ENCODE measurements around the gene ANKS1B. TPM values are rescaled to one million over a fixed set of nuclear protein-coding genes. Genes with fewer than 3 reads are reported as not detected.

ANKS1B gene
- total and polyA plus RNA-seq, 2 of the 4 experiments (the other 2 are of a cell fraction), result 0.17 to 0.18 TPM

DNA sequence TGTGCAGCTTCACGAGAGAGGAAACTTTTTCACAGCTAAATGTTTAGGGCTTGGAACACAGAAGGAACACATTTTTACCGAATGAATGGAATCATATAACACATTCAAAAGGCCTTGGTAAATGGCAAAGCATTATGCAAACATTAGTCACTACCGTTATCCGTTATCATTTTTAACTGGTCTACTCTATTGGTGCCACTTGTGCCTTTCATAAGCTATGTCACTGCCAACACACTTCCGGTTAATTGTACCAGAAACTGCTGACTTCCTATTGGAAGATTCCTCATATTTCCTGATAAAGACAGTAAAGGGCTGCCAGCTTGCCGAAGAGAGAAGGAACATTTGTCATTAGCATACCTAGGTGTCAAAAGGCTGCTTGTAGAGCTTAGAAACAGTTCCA, 1170.5 kb downstream of the ANKS1B start:
- ChIA-PET CTCF (no interaction called here), POLR2A (ENCODE audit: unreplicated experiment) (no interaction called here)
- intact Hi-C loops (cut with micrococcal nuclease), result no loop called here
- Histone ChIP-seq H3K27me3 (ENCODE audit: control insufficient read depth, insufficient read depth, low read length) (no peaks in the 10 kb centered on the region), H3K23ac (ENCODE audit: low read depth, low read length) (no peak overlapping the region), H2BK15ac (ENCODE audit: low read depth, low read length) (no peak overlapping the region), H2BK120ac (ENCODE audit: low read depth, low read length) (no peak overlapping the region), H2AK5ac (ENCODE audit: low read depth, low read length) (no peak overlapping the region), H3K4me3 (ENCODE audit: insufficient read depth, low read depth, low read length) (no peak overlapping the region), H4K20me1 (ENCODE audit: insufficient read depth, low read length) (no peaks in the 10 kb centered on the region), H3K9ac (ENCODE audit: low read depth, low read length) (no peak overlapping the region), H3K9me3 (ENCODE audit: control insufficient read depth, insufficient read depth, low read length) (no peaks in the 10 kb centered on the region), H2BK20ac (ENCODE audit: low read depth, low read length) (no peak overlapping the region), H2AFZ (replicated peaks; ENCODE audit: low read length, poor library complexity) (no peak overlapping the region), H3K36me3 (ENCODE audit: control insufficient read depth, insufficient read depth, low read length) (no peaks in the 10 kb centered on the region), H3K56ac (ENCODE audit: extremely low read depth, insufficient read depth, low read length) (no peak overlapping the region), H4K91ac (ENCODE audit: insufficient read depth, low read depth, low read length) (no peak overlapping the region), H2AK9ac (replicated peaks; ENCODE audit: low read depth, low read length, poor library complexity) (no peak overlapping the region), H3K14ac (replicated peaks; ENCODE audit: low read depth, low read length) (no peak overlapping the region), H2BK5ac (ENCODE audit: low read depth, low read length, poor library complexity, severe bottlenecking) (no peak overlapping the region), H3K4me1 (ENCODE audit: control insufficient read depth, insufficient read depth, low read length) (no peaks in the 10 kb centered on the region), H3K4ac (ENCODE audit: low read depth, low read length) (no peak overlapping the region), H3K4me2 (ENCODE audit: low read depth, low read length) (no peak overlapping the region), H3K79me1 (ENCODE audit: low read depth in 1 of 2, low read length in 2 of 2) (no peaks in the 10 kb centered on the region), H3K9me1 (ENCODE audit: insufficient read depth, low read length) (no peaks in the 10 kb centered on the region), H4K5ac (ENCODE audit: low read depth, low read length) (no peak overlapping the region), H4K8ac (ENCODE audit: low read depth in 2 of 2, low read length in 2 of 2) (no peak overlapping the region), H3K27ac (ENCODE audit: insufficient read depth, low read length) (no peak overlapping the region), H3K18ac (ENCODE audit: low read depth, low read length) (no peak overlapping the region)
- BruUV-seq (replicated peaks), result no TSS peak
- TF ChIP-seq, protein P1, sequence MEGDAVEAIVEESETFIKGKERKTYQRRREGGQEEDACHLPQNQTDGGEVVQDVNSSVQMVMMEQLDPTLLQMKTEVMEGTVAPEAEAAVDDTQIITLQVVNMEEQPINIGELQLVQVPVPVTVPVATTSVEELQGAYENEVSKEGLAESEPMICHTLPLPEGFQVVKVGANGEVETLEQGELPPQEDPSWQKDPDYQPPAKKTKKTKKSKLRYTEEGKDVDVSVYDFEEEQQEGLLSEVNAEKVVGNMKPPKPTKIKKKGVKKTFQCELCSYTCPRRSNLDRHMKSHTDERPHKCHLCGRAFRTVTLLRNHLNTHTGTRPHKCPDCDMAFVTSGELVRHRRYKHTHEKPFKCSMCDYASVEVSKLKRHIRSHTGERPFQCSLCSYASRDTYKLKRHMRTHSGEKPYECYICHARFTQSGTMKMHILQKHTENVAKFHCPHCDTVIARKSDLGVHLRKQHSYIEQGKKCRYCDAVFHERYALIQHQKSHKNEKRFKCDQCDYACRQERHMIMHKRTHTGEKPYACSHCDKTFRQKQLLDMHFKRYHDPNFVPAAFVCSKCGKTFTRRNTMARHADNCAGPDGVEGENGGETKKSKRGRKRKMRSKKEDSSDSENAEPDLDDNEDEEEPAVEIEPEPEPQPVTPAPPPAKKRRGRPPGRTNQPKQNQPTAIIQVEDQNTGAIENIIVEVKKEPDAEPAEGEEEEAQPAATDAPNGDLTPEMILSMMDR (conservative IDR thresholded peaks at IDR 0.05; ENCODE audit: low read depth, low read length), result no peak
- TF ChIP-seq RCOR1 (IDR thresholded peaks at IDR 0.05; ENCODE audit: insufficient replicate concordance, low read length) (no peak), RFX5 (IDR thresholded peaks at IDR 0.05; ENCODE audit: low read depth, low read length) (no peak), CHD1 (IDR thresholded peaks at IDR 0.05; ENCODE audit: low read depth, low read length) (no peak), RAD21 (IDR thresholded peaks at IDR 0.05; ENCODE audit: low read length) (no peak), MAFK (IDR thresholded peaks at IDR 0.05; ENCODE audit: low read depth, low read length) (no peak), CEBPB (IDR thresholded peaks at IDR 0.05; ENCODE audit: low read depth, low read length) (no peak), BHLHE40 (IDR thresholded peaks at IDR 0.05; ENCODE audit: low read depth, low read length) (no peak), MXI1 (IDR thresholded peaks at IDR 0.05; ENCODE audit: borderline replicate concordance, low read depth, low read length) (no peak), MAZ (IDR thresholded peaks at IDR 0.05; ENCODE audit: borderline replicate concordance, low read depth, low read length) (no peak), NFE2L2 (IDR thresholded peaks at IDR 0.05; ENCODE audit: low read depth, low read length) (no peak), FOS (IDR thresholded peaks at IDR 0.05; ENCODE audit: low read depth, low read length) (no peak), SMC3 (IDR thresholded peaks at IDR 0.05; ENCODE audit: low read depth, low read length) (no peak), POLR2A (IDR thresholded peaks at IDR 0.05; ENCODE audit: low read depth, low read length) (no peak)
- TF ChIP-seq, protein P2, sequence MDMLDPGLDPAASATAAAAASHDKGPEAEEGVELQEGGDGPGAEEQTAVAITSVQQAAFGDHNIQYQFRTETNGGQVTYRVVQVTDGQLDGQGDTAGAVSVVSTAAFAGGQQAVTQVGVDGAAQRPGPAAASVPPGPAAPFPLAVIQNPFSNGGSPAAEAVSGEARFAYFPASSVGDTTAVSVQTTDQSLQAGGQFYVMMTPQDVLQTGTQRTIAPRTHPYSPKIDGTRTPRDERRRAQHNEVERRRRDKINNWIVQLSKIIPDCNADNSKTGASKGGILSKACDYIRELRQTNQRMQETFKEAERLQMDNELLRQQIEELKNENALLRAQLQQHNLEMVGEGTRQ (IDR thresholded peaks at IDR 0.05; ENCODE audit: low read depth, low read length), result no peak
- TF ChIP-seq, protein P3, sequence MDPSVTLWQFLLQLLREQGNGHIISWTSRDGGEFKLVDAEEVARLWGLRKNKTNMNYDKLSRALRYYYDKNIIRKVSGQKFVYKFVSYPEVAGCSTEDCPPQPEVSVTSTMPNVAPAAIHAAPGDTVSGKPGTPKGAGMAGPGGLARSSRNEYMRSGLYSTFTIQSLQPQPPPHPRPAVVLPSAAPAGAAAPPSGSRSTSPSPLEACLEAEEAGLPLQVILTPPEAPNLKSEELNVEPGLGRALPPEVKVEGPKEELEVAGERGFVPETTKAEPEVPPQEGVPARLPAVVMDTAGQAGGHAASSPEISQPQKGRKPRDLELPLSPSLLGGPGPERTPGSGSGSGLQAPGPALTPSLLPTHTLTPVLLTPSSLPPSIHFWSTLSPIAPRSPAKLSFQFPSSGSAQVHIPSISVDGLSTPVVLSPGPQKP (IDR thresholded peaks at IDR 0.05; ENCODE audit: borderline replicate concordance, low read depth, low read length), result no peak
- in situ Hi-C loops (cut with MboI; ENCODE audit: low sequenced_read_pairs), result no loop called here
- DNase-seq (no peak), ATAC-seq (ENCODE audit: low read depth) (no peak)
- dilution Hi-C loops (cut with HindIII; ENCODE audit: low sequenced_read_pairs, unreplicated experiment), result no loop called here
- WGBS, 2 experiments (ENCODE audit: extremely low coverage in 2 of 2, insufficient read length in 1 of 2), result 70% methylated on average over 3 of the region's 6 CpGs; no CpG with 5 or more reads in 1 of the 2 experiments

Measured in IMR-90 (cell line).